Caco-2 (cell line): ENCODE data around the gene PPP1R12A. TPM values are rescaled to one million over a fixed set of nuclear protein-coding genes. Genes with fewer than 3 reads are reported as not detected.

Experiments used
- Bru-seq: library from RNA; stranded (reverse); fragments of 400-500 nt; gene quantifications from one replicate; lab custom pipeline; 2021; lab: Mats Ljungman, UMichigan
- BruChase-seq, 2 experiments: library from RNA; stranded (reverse); fragments of 400-500 nt; gene quantifications; one replicate each; lab custom pipeline; 2021; lab: Mats Ljungman, UMichigan
- BruUV-seq: library from RNA; stranded (reverse); fragments of 400-500 nt; replicated peaks from 2 replicates; lab custom pipeline; 2021; lab: Mats Ljungman, UMichigan
- CTCF ChIA-PET: fragments of 300-600 bp; sonication (Branson Sonifier 250); formaldehyde crosslinking; loops from one replicate; lab custom pipeline; 2022; ENCODE audit warnings: antibody characterized with exemption; lab: Charles Lee
- POLR2A ChIA-PET: fragments of 300-600 bp; sonication (Branson Sonifier 250); formaldehyde crosslinking; loops from one replicate; lab custom pipeline; 2022; ENCODE audit warnings: antibody characterized with exemption; lab: Charles Lee
- DNase-seq, 2 experiments: peaks; one replicate each; pipeline versions ENCODE4 v3.0.0 to v3.0.0-alpha.2; 2020 to 2022
- H3K27me3 ChIP-seq: replicated peaks from 2 replicates; pipeline ENCODE4 v1.6.0; 2011; ENCODE audit warnings: low read length; ENCODE audit not compliant: control insufficient read depth, insufficient read depth
- H3K36me3 ChIP-seq: 2 replicates; pipeline ENCODE4 v1.5.1; 2011; ENCODE audit warnings: low read length; ENCODE audit not compliant: control insufficient read depth, insufficient read depth
- H3K4me1 ChIP-seq: fragments of 250-450 bp; sonication (Bioruptor Pico); 2 replicates; pipeline ENCODE4 v1.5.1; 2020; ENCODE audit warnings: mild to moderate bottlenecking
- H3K4me3 ChIP-seq: 2 replicates; pipeline ENCODE4 v1.5.1; 2011; ENCODE audit warnings: low read depth, mild to moderate bottlenecking, control low read depth, low read length
- H3K9me3 ChIP-seq: fragments of 250-450 bp; sonication (Bioruptor Pico); 2 replicates; pipeline ENCODE4 v1.5.1; 2020; ENCODE audit warnings: mild to moderate bottlenecking, moderate library complexity
- H3K27ac Mint-ChIP-seq: one replicate; pipeline ENCODE4 v1.8.0; 2022; ENCODE audit warnings: mixed read lengths; ENCODE audit not compliant: unreplicated experiment
- H3K27me3 Mint-ChIP-seq: one replicate; pipeline ENCODE4 v1.8.0; 2022; ENCODE audit warnings: mixed read lengths; ENCODE audit not compliant: insufficient read depth, unreplicated experiment
- H3K36me3 Mint-ChIP-seq: one replicate; pipeline ENCODE4 v1.8.0; 2022; ENCODE audit warnings: mild to moderate bottlenecking, mixed read lengths; ENCODE audit not compliant: insufficient read depth, unreplicated experiment
- H3K4me1 Mint-ChIP-seq: one replicate; pipeline ENCODE4 v1.8.0; 2022; ENCODE audit warnings: low read depth, mixed read lengths; ENCODE audit not compliant: unreplicated experiment
- H3K4me3 Mint-ChIP-seq: one replicate; pipeline ENCODE4 v1.8.0; 2022; ENCODE audit warnings: mild to moderate bottlenecking, moderate library complexity, mixed read lengths; ENCODE audit not compliant: unreplicated experiment
- H3K9me3 Mint-ChIP-seq: one replicate; pipeline ENCODE4 v1.8.0; 2022; ENCODE audit warnings: mixed read lengths; ENCODE audit not compliant: unreplicated experiment
- intact Hi-C: fragments of 100-400 bp; cut with micrococcal nuclease; formaldehyde crosslinking; loops from one replicate; pipeline ENCODE4 v1.10.0; 2022; ENCODE audit not compliant: unreplicated experiment
- long read RNA-seq: library from polyadenylated mRNA; stranded (forward); transcript quantifications from one replicate; pipeline ENCODE4 v2.0.0, GENCODE V29; 2022
- total RNA-seq: library from RNA; stranded (reverse); gene quantifications from 2 replicates; pipeline ENCODE4 v1.2.3, GENCODE V29; 2022
- TF ChIP-seq, protein P1 (sequence below), 2 experiments: fragments of 200-600 bp in 1 of 2; IDR thresholded peaks; 1 replicate in 1 of 2; 2 replicates in 1 of 2; pipeline versions ENCODE4 v1.5.1 to v1.8.0; 2011 to 2022; ENCODE audit warnings: antibody characterized with exemption in 1 of 2, control low read depth in 1 of 2, inconsistent platforms in 1 of 2, low read depth in 1 of 2, low read length in 1 of 2, mild to moderate bottlenecking in 1 of 2, moderate library complexity in 1 of 2; ENCODE audit not compliant: insufficient read depth in 1 of 2, severe bottlenecking in 1 of 2, unreplicated experiment in 1 of 2

PPP1R12A gene
- total RNA-seq, result 60.7 and 62.5 TPM in 2 replicates
- Bru-seq, nascent RNA, result percentile 91 among the genes with signal in this experiment
- percentile 84 among the genes with signal in this experiment for BruChase-seq, experiment 1, labeled RNA remaining after a 2-hour chase
- percentile 76 among the genes with signal in this experiment for BruChase-seq, experiment 2, labeled RNA remaining after a 6-hour chase
- long read RNA-seq, full-length matches to known transcripts, result 1 of 64 reads
- long read RNA-seq, partial matches to known transcripts, result 48 of 64 reads
- long read RNA-seq, other reads (novel, unspliced or antisense), result 15 of 64 reads

DNA sequence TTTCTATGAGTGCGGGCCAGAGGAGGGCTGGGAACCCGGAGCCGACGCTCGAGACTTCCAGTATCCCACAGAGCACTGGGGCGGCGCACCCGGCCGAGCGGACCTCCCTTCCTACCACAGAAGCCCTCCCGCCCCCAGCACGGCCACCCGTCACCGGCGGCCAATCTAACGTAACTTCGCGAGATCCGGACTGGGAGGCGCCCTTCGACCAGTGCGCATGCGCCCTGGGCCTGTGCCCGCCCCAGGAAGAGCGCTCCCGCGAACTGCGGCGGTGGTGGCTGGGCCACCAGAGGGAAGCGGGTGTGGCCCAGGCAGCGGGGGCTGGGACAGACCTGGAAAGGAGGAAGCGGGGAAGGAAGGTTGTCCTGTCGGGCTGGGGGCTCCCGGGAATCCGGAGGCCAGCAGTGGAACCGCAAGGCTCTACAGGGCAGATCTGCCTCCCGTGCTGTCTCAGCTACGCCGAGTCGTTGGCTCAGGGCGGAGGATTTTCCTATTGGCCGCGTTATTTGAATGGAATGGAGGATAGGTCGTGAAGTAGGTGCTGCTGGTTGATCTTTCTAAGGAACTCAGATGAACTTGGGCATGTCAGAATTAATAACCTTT is at the start of gene PPP1R12A:
TSS of gene PPP1R12A (minus strand) at position 77 of the 603 bp plus-strand sequence. CDS start 166 bp downstream, outside the sequence.
- Mint-ChIP-seq H3K4me1 (peaks cover 5% of the 10 kb centered on the region), H3K36me3 (peaks cover 19% of the 10 kb centered on the region), H3K9me3 (no peaks in the 10 kb centered on the region), H3K4me3 (peak within 1 kb of the TSS; percentile 83), H3K27ac (peak within 1 kb of the TSS; percentile 71), H3K27me3 (no peaks in the 10 kb centered on the region)
- Histone ChIP-seq H3K4me1 (peaks cover 10% of the 10 kb centered on the region; the same call in 1 of the 2 replicates), H3K4me3 (peak within 1 kb of the TSS; percentile 100), H3K27me3 (no peaks in the 10 kb centered on the region), H3K9me3 (no peaks in the 10 kb centered on the region), H3K36me3 (no peaks in the 10 kb centered on the region)
- ChIA-PET CTCF (no interaction called here), POLR2A (no interaction called here)
- no TSS peak for BruUV-seq
- DNase-seq, result peak; percentile 97
- TF ChIP-seq, protein P1, sequence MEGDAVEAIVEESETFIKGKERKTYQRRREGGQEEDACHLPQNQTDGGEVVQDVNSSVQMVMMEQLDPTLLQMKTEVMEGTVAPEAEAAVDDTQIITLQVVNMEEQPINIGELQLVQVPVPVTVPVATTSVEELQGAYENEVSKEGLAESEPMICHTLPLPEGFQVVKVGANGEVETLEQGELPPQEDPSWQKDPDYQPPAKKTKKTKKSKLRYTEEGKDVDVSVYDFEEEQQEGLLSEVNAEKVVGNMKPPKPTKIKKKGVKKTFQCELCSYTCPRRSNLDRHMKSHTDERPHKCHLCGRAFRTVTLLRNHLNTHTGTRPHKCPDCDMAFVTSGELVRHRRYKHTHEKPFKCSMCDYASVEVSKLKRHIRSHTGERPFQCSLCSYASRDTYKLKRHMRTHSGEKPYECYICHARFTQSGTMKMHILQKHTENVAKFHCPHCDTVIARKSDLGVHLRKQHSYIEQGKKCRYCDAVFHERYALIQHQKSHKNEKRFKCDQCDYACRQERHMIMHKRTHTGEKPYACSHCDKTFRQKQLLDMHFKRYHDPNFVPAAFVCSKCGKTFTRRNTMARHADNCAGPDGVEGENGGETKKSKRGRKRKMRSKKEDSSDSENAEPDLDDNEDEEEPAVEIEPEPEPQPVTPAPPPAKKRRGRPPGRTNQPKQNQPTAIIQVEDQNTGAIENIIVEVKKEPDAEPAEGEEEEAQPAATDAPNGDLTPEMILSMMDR (IDR thresholded peaks at IDR 0.05; ENCODE audit: insufficient read depth in 1 of 2, low read depth in 1 of 2, low read length in 1 of 2, severe bottlenecking in 1 of 2, unreplicated experiment in 1 of 2), result no peak
- intact Hi-C loops, result loop anchor here (2.0 to 5.0 kb wide), 4 partner anchors 48 to 518 kb away; no protein-coding TSS in a partner anchor

DNA sequence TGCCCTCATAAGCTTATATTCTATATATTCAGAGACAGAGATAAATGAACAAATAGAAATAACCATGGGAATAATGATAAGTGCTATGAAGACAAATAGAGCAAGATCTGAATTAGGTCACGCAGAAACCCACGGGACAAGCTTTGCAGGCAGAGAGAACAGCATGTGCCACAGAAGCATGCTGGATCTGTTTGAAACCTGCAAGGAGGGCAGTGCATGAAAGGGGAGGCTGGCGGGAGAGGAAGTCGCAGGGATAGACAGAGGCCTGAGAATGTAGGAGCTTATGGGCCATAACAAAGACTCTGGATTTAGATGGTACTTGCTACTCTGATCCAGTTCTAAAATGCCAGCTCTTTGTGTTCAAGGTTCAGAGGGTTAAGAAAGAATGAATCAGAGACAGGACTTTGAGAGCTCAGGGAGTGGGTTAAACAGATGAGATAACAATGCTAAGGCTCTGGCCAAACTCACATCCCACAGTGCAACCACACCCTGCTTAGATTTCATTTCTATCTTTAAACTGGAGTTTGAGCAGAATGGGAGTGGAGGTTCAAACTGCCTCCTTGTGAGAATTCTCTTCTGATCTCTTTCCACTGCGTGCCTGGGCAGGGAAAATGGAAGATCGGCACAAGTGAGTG is 49.2 kb upstream of the PPP1R12A start:
- peaks cover 27% of the 10 kb centered on the region for H3K4me1 Mint-ChIP-seq
- H3K27ac Mint-ChIP-seq, result no peak overlapping the region
- CTCF ChIA-PET, result no interaction called here
- Histone ChIP-seq H3K4me1 (0 out of 2 replicates have a peak, but pooled peaks cover 5% of the 10 kb centered on the region), H3K9me3 (no peaks in the 10 kb centered on the region), H3K27me3 (no peaks in the 10 kb centered on the region), H3K4me3 (no peak overlapping the region), H3K36me3 (no peaks in the 10 kb centered on the region)
- TF ChIP-seq, protein P1 (IDR thresholded peaks at IDR 0.05; ENCODE audit: insufficient read depth in 1 of 2, low read depth in 1 of 2, low read length in 1 of 2, severe bottlenecking in 1 of 2, unreplicated experiment in 1 of 2), result no peak
- no TSS peak for BruUV-seq
- H3K27me3 Mint-ChIP-seq, result no peaks in the 10 kb centered on the region
- no peak overlapping the region for H3K4me3 Mint-ChIP-seq
- intact Hi-C loops, result loop anchor here (10.0 kb wide), 1 partner anchor 201 kb away; no protein-coding TSS in a partner anchor
- peaks cover 7% of the 10 kb centered on the region for H3K9me3 Mint-ChIP-seq
- POLR2A ChIA-PET, result no interaction called here
- DNase-seq, result no peak
- H3K36me3 Mint-ChIP-seq, result peaks cover 6% of the 10 kb centered on the region

DNA sequence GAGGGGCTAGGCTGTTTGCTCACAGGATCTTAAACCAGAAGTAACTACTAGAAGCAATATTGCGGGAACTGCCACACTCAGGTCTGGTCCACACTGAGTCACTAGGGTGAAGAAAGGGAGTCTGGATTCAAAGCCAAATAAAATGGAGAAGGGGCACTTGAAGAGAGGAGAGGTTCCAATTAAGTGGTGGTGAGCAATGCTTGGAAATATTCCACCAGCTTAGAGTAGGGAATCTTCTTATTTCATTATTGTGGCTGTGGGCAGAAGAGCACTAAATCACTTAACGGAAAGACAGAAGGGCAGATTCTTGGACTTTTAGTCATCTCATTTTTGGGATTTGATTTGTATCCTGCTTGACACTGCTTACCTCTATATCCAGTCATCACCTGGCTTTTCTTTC is 48.6 kb upstream of the PPP1R12A start:
- H3K9me3 Mint-ChIP-seq, result peaks cover 7% of the 10 kb centered on the region
- TF ChIP-seq, protein P1 (IDR thresholded peaks at IDR 0.05; ENCODE audit: insufficient read depth in 1 of 2, low read depth in 1 of 2, low read length in 1 of 2, severe bottlenecking in 1 of 2, unreplicated experiment in 1 of 2), result no peak
- H3K27ac Mint-ChIP-seq, result no peak overlapping the region
- intact Hi-C loops, result loop anchor here (10.0 kb wide), 1 partner anchor 201 kb away; no protein-coding TSS in a partner anchor
- DNase-seq, result no peak
- Histone ChIP-seq H3K9me3 (no peaks in the 10 kb centered on the region), H3K4me3 (no peak overlapping the region), H3K4me1 (peaks cover 6% of the 10 kb centered on the region; the same call in 1 of the 2 replicates), H3K27me3 (no peaks in the 10 kb centered on the region), H3K36me3 (no peaks in the 10 kb centered on the region)
- H3K4me1 Mint-ChIP-seq, result peaks cover 26% of the 10 kb centered on the region
- ChIA-PET POLR2A (no interaction called here), CTCF (no interaction called here)
- H3K36me3 Mint-ChIP-seq, result peaks cover 4% of the 10 kb centered on the region
- H3K27me3 Mint-ChIP-seq, result no peaks in the 10 kb centered on the region
- BruUV-seq, result no TSS peak
- H3K4me3 Mint-ChIP-seq, result no peak overlapping the region
